GM21528 (cell line): ENCODE measurements around the gene AFG1L.
"Not testable (repeated sequence)": the region's sequence is repeated elsewhere in the genome, so short reads cannot be mapped to it uniquely, and the experiment has no call there.

Source experiments
- ATAC-seq: cut with Tn5 transposase; IDR thresholded peaks from one replicate; pipeline ENCODE4 v1.9.1; 2021; ENCODE audit warnings: mild to moderate bottlenecking, moderate library complexity; ENCODE audit not compliant: unreplicated experiment, low FRiP score

AFG1L gene

GRCh38 chr6:108446629-108447150, 151.8 kb downstream of the AFG1L start:
- ATAC-seq = no peak

- ATAC-seq = no peak
These were observed 153.6 kb downstream of the AFG1L start for GRCh38 chr6:108448481-108448880.

GRCh38 chr6:108449717-108450116, 154.9 kb downstream of the AFG1L start:
- not testable (repeated sequence) for ATAC-seq

- ATAC-seq = no peak
These were observed 157.0 kb downstream of the AFG1L start for GRCh38 chr6:108451816-108452215.

GRCh38 chr6:108452711-108453195, 157.9 kb downstream of the AFG1L start:
- no peak for ATAC-seq

GRCh38 chr6:108453601-108454185, 158.8 kb downstream of the AFG1L start:
- ATAC-seq = no peak

GRCh38 chr6:108454356-108454755, 159.5 kb downstream of the AFG1L start:
- ATAC-seq = no peak

- ATAC-seq = no peak
These were observed 160.8 kb downstream of the AFG1L start for GRCh38 chr6:108455688-108456087.

GRCh38 chr6:108463784-108464183, 168.9 kb downstream of the AFG1L start:
- ATAC-seq = no peak

GRCh38 chr6:108464418-108465097, 169.7 kb downstream of the AFG1L start:
- no peak for ATAC-seq

- ATAC-seq = no peak
These were observed 170.2 kb downstream of the AFG1L start for GRCh38 chr6:108465098-108465495.

- no peak for ATAC-seq
These were observed 173.5 kb downstream of the AFG1L start for GRCh38 chr6:108468346-108468745.

GRCh38 chr6:108469316-108469715, 174.5 kb downstream of the AFG1L start:
- ATAC-seq = no peak

- ATAC-seq = no peak
These were observed 178.3 kb downstream of the AFG1L start for GRCh38 chr6:108473197-108473596.

- ATAC-seq = no peak
These were observed 181.5 kb downstream of the AFG1L start for GRCh38 chr6:108476376-108476775.

GRCh38 chr6:108476847-108477430, 182.1 kb downstream of the AFG1L start:
- no peak for ATAC-seq

GRCh38 chr6:108482559-108482958, 187.7 kb downstream of the AFG1L start:
- ATAC-seq = no peak

GRCh38 chr6:108484016-108484415, 189.2 kb downstream of the AFG1L start:
- no peak for ATAC-seq

- no peak for ATAC-seq
These were observed 194.8 kb downstream of the AFG1L start for GRCh38 chr6:108489699-108490098.

GRCh38 chr6:108492131-108492766, 197.4 kb downstream of the AFG1L start:
- no peak for ATAC-seq

GRCh38 chr6:108494434-108494833, 199.6 kb downstream of the AFG1L start:
- no peak for ATAC-seq
